ENCODE measurements around the gene ROBO2. TPM values are rescaled to one million over a fixed set of nuclear protein-coding genes. Genes with fewer than 3 reads are reported as not detected.

The ROBO2 gene
- polyA plus RNA-seq, 3 donors, result 79.5 to 103 (median 89.3) TPM

DNA sequence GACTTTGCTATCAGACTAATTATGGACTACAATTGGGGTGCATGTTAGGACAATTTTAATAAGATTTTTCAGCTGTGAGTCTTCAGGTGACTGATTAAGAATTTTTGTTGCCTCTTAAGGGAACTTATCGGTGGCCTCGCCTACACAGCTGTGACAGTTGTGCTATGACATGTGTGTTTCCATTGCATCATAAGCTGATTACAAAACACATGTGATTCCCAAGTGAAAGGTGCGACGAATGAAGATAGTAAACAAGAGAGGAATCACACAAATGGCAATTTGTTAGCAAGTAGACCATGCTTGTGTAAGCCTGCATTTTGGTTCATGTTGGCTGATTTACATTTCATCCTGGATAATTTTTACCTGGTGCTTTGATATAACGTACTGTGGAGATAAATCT lies 8.3 kb downstream of the ROBO2 start:
- DNase-seq (ENCODE audit: low read depth in 3 of 3, low spot score in 2 of 3), result no peak

DNA sequence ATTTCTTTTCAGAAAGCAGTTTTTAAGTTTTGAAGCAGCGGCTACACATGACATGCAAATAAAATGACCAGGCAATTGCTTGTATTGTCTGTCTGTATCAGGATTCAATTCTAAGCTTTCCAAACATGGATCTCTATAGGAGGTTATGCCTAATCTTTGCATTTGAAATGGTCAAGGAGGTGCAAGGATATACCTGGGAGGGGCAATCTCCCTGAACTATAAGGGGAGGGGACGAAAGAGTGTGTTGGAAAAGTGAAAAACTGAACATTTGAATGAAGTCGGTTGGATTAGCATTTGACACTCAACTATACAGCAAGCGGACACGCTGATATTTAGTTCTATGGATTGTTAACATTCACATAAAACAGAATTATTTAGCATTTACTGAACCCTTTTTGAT lies 11.7 kb downstream of the ROBO2 start:
- no peak for DNase-seq (ENCODE audit: low read depth in 3 of 3, low spot score in 2 of 3)

DNA sequence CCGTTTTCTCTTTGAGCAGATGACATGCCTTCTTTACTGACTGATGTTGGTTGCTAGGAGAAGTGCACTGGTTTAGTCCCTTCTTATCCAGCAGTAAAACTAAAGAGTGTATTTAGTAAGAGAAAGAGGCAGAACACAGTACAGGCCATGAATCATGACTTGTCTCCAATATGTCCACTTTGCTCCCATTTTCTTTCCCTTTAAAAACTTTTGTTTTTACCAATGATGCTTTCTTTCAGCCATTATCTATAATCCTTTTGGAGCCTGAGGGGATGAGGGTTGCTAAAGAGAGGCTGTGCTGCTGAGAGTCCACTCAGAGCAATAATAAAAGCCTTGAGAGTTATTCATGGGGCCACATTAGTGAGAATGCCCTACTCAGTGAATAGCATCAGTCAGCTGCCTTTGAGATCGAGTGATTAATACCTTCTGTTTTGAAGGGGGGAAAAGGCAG lies 12.2 kb downstream of the ROBO2 start:
- DNase-seq (ENCODE audit: low read depth in 3 of 3, low spot score in 2 of 3), result no peak

DNA sequence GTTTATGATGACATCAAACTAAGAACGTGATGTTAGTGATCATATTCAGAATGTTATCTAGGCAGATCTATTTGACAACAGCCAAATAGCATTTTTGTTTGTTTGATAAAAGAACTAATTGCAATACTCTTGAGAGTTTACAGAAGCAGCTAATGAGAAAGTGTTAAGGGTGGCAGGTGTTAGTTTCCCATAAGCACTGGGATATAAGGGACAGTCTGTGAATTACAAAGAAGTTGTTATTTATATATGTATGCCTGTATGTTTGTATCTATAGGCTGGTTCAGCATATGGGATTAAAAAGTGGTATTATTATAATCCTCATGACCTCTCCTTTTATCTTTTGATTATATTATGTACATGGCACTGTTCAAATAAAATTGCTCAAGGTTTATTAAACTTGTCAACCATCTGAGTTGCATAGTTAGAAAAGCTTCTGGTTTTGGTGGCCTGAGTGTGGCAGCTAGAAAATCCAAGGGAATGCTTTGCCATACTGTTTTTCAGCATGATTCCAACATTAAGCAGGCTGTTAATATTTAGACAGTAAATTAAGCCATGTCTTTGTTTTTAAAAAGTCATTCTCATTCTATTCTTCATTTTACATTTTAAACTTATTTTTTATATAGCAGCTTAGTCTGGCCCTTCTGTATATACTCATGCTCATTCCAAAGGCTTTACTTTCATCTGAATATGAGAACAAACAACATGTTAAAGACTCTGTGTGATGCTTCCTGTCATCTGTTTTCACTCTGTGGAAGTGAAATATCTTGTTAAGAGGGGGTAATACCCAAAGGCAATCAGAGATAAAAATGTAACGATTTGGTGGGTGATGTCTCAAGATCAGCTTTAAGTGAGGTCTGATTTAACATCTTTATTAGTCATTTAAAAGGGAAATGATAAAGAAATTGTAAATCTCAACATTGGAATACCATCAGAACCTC lies 13.1 kb downstream of the ROBO2 start:
- no peak for DNase-seq (ENCODE audit: low read depth in 3 of 3, low spot score in 2 of 3)

DNA sequence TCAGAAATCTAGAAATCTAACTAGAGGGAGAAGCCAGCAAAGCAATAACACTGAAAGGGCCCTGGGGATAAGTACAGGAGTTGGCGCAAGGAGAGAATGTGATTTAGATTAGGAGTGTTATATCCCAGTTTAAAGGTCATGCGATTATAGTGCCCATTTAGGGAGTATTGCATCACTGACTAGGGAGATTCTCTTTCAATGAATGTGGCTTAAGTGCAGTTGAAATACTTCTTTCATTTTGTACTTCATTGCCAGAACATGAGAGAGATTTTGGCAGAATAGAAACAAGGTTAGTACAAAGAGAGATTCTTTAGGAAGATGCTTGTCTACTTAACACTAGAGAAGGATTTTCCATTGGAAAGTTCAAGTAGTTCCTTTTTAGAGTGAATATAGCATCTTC lies 13.9 kb downstream of the ROBO2 start:
- no peak for DNase-seq (ENCODE audit: low read depth in 3 of 3, low spot score in 2 of 3)

DNA sequence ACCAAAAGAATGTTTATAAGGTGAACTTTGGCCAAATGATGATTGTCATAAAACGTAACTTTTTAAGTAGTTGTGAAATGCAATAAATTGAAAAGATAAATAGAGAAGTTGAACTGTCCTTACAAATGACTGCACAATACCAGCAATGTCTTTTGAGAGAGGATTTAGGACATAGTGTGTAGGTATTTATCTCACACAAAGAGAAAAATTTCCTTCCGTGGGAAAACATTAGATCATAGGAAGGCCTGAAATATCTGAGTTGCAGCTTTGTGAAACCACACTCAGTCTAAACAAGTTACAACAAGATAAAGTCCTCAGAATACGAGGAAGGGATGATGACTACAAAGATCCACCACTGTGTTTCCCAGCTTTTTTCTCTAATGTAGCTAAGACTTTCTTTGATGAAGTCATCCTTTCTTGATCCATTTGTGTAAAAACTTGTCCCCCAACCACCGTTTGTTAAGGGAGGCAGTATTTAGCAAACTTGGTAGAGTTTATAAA lies 16.0 kb downstream of the ROBO2 start:
- no peak for DNase-seq (ENCODE audit: low read depth in 3 of 3, low spot score in 2 of 3)

GRCh38 chr3:77059354-77059753 lies 19.5 kb downstream of the ROBO2 start:
- no peak for DNase-seq (ENCODE audit: low read depth in 3 of 3, low spot score in 2 of 3)

DNA sequence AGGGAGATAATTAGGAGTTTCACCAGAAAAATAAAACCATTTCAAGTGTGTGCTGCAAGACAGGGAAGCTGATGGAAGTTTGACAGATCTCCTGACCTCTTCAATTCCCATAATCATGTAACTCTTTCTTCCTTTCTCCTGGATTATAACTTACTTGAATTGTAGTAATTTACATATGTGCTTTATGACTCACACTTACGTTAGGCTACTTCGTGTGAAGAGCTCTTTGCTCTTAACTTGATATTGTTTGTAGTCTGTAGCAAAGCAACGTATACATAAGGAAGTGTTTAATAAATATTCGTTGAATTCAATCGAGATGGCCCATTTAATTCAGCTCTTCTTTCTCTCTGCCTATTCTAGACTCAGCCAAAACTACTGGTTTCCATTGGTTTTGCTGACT lies 23.5 kb downstream of the ROBO2 start:
- DNase-seq (ENCODE audit: low read depth in 3 of 3, low spot score in 2 of 3), result no peak

DNA sequence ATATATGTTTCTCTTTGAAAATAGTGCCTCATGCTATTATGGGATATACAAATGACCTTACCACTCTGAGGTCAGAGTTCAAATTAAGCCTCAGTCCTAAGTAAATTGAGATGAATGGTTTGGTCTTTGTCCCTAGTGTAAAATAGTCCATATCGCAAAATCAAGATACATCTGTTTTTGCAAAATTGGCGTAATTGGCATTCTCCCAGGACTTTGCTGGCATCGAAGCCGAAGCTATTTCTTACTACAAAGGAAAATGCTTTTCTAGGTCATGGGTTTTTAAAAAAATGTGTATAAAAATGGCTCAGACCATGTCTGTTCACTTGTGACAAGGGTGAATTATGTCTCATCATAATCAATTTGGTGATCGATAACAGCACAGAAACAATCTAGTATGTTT lies 25.9 kb downstream of the ROBO2 start:
- DNase-seq (ENCODE audit: low read depth in 3 of 3, low spot score in 2 of 3), result no peak

DNA sequence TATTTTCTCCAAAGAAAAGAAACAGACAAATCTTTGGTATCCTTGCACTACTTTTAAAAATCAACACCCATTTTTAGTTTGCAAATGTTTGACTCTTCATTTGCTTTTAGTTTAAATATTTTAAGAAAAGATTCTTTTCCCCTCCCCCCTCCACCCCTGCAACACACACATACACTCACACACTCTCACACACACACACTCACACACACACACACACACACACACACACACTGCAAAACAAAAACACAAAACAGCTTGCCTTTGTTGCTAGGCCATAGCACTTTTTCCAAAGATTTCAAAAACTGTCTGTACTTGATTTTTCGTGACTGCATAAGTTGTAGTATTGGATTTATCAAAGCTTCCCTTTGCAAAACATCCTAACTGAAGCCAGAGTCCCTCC lies 26.9 kb downstream of the ROBO2 start:
- DNase-seq (ENCODE audit: low read depth in 3 of 3, low spot score in 2 of 3), result no peak

- no peak for DNase-seq (ENCODE audit: low read depth in 3 of 3, low spot score in 2 of 3)
Observed at GRCh38 chr3:77068808-77069207, 28.9 kb downstream of the ROBO2 start.

- DNase-seq (ENCODE audit: low read depth in 3 of 3, low spot score in 2 of 3), result no peak
Observed at GRCh38 chr3:77071364-77071763, 31.5 kb downstream of the ROBO2 start.

DNA sequence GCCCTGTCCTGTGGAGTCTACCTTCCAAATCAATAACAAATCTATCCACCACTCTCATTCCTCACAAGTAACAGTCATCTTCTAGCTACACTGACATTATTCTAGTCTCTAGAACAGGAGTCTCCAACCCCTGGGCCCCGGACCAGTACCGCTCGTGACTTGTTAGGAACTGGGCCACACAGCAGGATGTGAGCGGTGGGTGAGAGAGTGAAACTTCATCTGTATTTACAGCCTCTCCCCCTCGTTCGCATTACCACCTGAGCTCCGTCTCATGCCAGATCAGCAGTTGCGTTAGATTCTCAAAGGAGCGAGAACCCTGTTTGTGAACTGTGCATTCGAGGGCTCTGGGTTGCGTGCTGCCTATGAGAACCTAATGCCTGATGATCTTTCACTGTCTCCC lies 31.9 kb downstream of the ROBO2 start:
- no peak for DNase-seq (ENCODE audit: low read depth in 3 of 3, low spot score in 2 of 3)

DNA sequence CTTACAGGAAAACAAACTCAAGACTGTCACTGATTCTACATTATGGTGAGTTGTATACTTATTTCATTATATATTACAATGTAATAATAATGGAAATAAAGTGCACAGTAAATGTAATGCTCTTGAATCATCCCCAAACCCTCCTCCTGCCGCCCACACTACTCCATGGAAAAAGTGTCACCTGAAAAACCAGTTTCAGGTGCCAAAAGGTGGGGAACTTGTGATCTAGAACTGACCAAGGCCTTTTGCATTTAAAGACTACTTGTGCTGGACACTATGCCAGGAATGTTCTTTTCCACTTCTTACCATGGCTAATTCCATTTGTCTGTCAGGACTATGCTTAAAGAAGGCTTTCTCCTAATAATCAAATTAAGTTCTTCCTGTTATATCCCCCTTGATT lies 32.3 kb downstream of the ROBO2 start:
- no peak for DNase-seq (ENCODE audit: low read depth in 3 of 3, low spot score in 2 of 3)

DNA sequence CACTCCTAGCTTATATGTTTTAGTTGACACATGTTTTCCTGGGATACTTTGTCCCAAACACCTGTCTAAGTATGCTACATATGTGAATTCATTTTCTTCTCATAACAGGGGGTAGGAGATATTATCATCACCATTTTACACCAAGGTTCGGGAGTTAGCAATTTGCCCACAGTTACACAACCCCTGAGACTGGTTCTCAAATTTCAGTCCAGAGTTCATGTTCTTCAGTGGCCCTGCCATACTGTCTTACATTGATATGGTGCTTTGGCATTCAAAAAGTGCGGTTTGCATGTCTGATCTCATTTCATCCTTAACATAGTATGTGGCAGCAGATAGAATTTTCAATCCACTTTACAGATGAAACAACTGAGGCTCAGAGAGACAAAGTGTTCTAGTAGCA lies 38.4 kb downstream of the ROBO2 start:
- no peak for DNase-seq (ENCODE audit: low read depth in 3 of 3, low spot score in 2 of 3)

DNA sequence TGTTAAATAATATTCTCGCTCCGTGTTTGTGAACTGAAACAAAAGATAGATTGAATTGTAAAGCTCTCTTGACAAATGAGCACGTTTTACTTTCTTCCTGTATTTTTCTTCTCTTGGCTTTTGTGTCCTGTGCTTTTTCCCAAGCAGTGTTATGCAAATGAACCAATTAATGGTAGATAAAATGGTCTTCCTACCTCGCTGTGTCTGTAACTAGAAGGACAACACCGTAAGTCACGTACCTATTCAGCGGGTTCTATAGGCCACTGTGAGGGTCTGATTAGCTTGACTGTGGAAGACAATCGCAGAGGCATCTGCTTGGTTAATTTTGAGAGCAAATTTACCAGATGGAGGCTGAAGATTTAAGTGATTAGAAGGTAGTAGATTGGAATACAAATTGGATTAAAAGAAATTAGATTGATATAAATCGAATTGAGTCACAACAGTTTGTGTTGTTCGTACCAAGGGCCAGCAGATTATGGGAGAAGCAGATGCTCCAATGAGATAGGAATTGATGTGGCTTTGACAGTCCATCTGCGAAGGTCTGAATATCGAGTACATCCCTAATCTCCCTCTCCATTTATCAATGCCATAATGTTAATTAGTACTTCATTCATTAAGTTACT lies 40.2 kb downstream of the ROBO2 start:
- no peak for DNase-seq (ENCODE audit: low read depth in 3 of 3, low spot score in 2 of 3)

GRCh38 chr3:77081240-77081661 lies 41.4 kb downstream of the ROBO2 start:
- DNase-seq (ENCODE audit: low read depth in 3 of 3, low spot score in 2 of 3), result no peak

GRCh38 chr3:77084511-77084910 lies 44.6 kb downstream of the ROBO2 start:
- no peak for DNase-seq (ENCODE audit: low read depth in 3 of 3, low spot score in 2 of 3)

DNA sequence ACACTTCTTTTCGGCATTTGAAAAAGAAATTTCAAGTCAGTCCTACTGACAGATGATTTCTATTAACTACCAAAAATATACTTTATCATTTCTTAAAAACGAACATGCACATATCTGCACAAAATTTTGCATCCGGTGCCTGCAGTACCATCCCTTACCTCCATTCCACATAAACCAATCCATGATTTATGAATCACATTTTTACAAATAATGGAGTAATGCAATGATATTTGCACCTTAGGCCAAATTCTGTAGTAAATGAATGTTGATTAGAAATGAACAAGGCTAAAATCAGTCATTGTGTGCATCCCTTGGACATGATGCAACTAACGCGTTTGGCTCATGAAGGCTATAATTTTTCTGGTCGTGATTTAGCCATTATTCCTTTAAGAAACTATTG lies 46.5 kb downstream of the ROBO2 start:
- DNase-seq (ENCODE audit: low read depth in 3 of 3, low spot score in 2 of 3), result no peak

DNA sequence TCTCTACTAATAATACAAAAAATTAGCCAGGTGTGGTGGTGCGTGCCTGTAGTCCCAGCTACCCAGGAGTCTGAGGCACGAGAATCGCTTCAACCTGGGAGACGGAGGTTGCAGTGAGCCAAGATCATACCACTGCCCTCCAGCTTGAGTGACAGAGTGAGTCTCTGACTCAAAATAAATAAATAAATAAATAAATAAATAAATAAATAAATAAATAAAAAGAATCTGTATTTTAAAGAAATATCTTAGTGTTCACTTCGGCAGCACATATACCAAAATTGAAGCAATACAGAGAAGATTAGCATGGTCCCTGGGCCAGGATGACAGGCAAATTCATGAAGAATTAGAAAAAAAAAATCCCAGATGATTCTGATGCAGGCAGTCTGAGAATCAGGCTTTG lies 51.9 kb downstream of the ROBO2 start:
- DNase-seq (ENCODE audit: low read depth in 3 of 3, low spot score in 2 of 3), result no peak

DNA sequence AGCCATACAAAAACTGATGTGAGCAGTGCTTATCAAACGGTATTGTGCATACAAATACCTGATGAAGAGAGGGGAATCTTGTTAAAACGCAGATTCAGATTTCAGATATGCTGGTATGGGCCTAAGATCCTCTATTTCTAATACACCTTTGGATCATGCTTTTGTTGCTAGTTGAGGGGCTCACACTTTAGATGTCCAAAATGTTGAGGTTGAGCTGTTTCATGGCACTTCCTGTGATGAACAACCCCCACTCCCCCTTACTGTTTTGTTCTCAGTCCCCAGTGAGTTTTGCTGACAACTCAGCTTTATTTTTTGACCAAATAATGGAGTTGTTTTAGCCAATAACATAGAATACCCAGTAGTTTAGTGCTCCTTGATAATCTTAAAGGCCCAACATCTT lies 53.2 kb downstream of the ROBO2 start:
- no peak for DNase-seq (ENCODE audit: low read depth in 3 of 3, low spot score in 2 of 3)

DNA sequence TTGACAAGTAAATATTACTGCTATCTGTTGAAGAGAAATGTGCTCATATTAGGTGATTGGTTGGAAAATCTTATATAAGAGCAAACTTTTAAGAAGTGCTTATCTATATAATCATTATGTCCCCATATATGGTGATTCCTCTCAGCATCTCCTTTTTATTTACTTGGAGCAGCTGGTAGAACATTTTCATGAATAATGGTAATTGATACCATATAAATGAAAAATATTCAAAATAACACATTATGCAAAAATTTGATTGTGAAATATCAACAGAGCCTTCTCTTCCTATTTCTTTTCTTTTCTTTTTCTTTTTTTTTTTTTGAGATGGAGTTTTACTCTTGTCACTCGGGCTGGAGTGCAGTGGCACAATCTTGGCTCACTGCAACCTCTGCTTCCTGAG lies 56.2 kb downstream of the ROBO2 start:
- no peak for DNase-seq (ENCODE audit: low read depth in 3 of 3, low spot score in 2 of 3)
